ENCODE measurements around the gene KAT14. TPM values are rescaled to one million over a fixed set of nuclear protein-coding genes. Genes with fewer than 3 reads are reported as not detected.

Gene KAT14
- polyA plus RNA-seq (2011; rRNA removed) (15.7 and 18.8 TPM in 2 replicates), polyA plus RNA-seq (2017; fragmentation: RNase III; extraction: RNeasy Plus Mini Kit Qiagen cat#74134 plus additional on column Dnase treatment) (10.7 to 12.6 TPM (median 12.1 TPM) in 3 replicates), polyA minus RNA-seq (2011; rRNA and poly(A)+ RNA removed) (20.5 and 21.2 TPM in 2 replicates)
- 5.2 and 5.4 TPM in 2 replicates for polyA plus RNA-seq (2012; cell fraction: cytosol; rRNA removed)
- polyA plus RNA-seq (2012; cell fraction: nucleus; rRNA removed) = 2.5 and 4.4 TPM in 2 replicates

- no peak for FAIRE-seq
- ATAC-seq = peak; percentile 91 to 94
- ChIA-PET CTCF (interaction anchor here (1.0 kb wide), 3 partner anchors 13 to 148 kb away, joined by 3 to 5 read pairs (median 3); no protein-coding TSS in a partner anchor), POLR2A (interaction anchor here (0.5 to 1.6 kb wide), 6 partner anchors 17 to 150 kb away, joined by 3 to 10 read pairs (median 4); partner anchors contain the start of gene ZNF133)
- peak within 1 kb of the TSS; percentile 72 for H3K4me3 ChIP-seq
- peak within 1 kb of the TSS; percentile 94 to 95 for H3K27ac ChIP-seq
- 12% methylated on average over 46 of the region's 87 CpGs for WGBS (ENCODE audit: missing lambda C conversion rate)
- DNase-seq (ENCODE audit: low read depth in 1 of 2, low spot score in 1 of 2) = peak; percentile 67 to 94
- H3K9me3 ChIP-seq = no peaks in the 10 kb centered on the region
- H3K4me2 ChIP-seq = peak within 1 kb of the TSS; percentile 84
- peaks cover 8% of the 10 kb centered on the region for H3K4me1 ChIP-seq
- peak; percentile 74 for TF ChIP-seq HOXB5 (CRISPR knock-in tag; IDR thresholded peaks at IDR 0.05)
- TF ChIP-seq HOXB13 (CRISPR knock-in tag; IDR thresholded peaks at IDR 0.05; ENCODE audit: low read depth) = peak; percentile 68; the same call in 1 of the 2 replicates
- peak; percentile 91 for TF ChIP-seq BHLHE40 (IDR thresholded peaks at IDR 0.05; ENCODE audit: low read depth, low read length)
- TF ChIP-seq USF2 (IDR thresholded peaks at IDR 0.05) = peak; percentile 97
- no peak for TF ChIP-seq HEYL (CRISPR knock-in tag; IDR thresholded peaks at IDR 0.05)
- peak; percentile 95 for TF ChIP-seq PHF8 (IDR thresholded peaks at IDR 0.05; ENCODE audit: borderline replicate concordance, low read depth)
- 0 out of 2 replicates have a peak, but pooled peaks have one; percentile 22 for TF ChIP-seq RNF2 (IDR thresholded peaks at IDR 0.05; ENCODE audit: borderline replicate concordance, low read depth)
- peak; percentile 97 for TF ChIP-seq E2F6 (IDR thresholded peaks at IDR 0.05; ENCODE audit: borderline replicate concordance, low read depth)
- no peak for TF ChIP-seq NFE2L2 (conservative IDR thresholded peaks at IDR 0.05; ENCODE audit: low read length)
- no peak for TF ChIP-seq SREBF2 (IDR thresholded peaks at IDR 0.05)
- TF ChIP-seq ZC3H11A (IDR thresholded peaks at IDR 0.05) = no peak
- no peak for TF ChIP-seq CHD4 (IDR thresholded peaks at IDR 0.05; ENCODE audit: borderline replicate concordance)
- no peak for TF ChIP-seq HDAC2 (IDR thresholded peaks at IDR 0.05)
- no peak for TF ChIP-seq EP300 (IDR thresholded peaks at IDR 0.05)
- no peak for TF ChIP-seq CEBPB (IDR thresholded peaks at IDR 0.05)
- peak; percentile 99 for TF ChIP-seq MAX (IDR thresholded peaks at IDR 0.05)
- no peak for TF ChIP-seq ZNF302 (CRISPR knock-in tag; IDR thresholded peaks at IDR 0.05)
- no peak for TF ChIP-seq FOSL2 (IDR thresholded peaks at IDR 0.05)
- no peak for TF ChIP-seq FOSL2 (CRISPR knock-in tag; IDR thresholded peaks at IDR 0.05)
- peak; percentile 86 for TF ChIP-seq POLR2A (IDR thresholded peaks at IDR 0.05; ENCODE audit: low read length)
- TF ChIP-seq JUN (IDR thresholded peaks at IDR 0.05) = peak; percentile 80 to 97; a peak in 4 of 5 replicates
- TF ChIP-seq MYC (IDR thresholded peaks at IDR 0.05; ENCODE audit: borderline replicate concordance, low read length) = peak; percentile 96
- no peak for TF ChIP-seq ESRRA (IDR thresholded peaks at IDR 0.05; ENCODE audit: borderline replicate concordance, low read length)
- TF ChIP-seq BCL3 (IDR thresholded peaks at IDR 0.05) = peak; percentile 78
- TF ChIP-seq HOXA7 (CRISPR knock-in tag; IDR thresholded peaks at IDR 0.05) = no peak
- no peak for TF ChIP-seq CHD2 (IDR thresholded peaks at IDR 0.05; ENCODE audit: low read length, partially characterized antibody)
- TF ChIP-seq CTCF (IDR thresholded peaks at IDR 0.05) = 0 out of 3 replicates have a peak, but pooled peaks have one; percentile 7
- TF ChIP-seq HMGXB4 (CRISPR knock-in tag; IDR thresholded peaks at IDR 0.05; ENCODE audit: borderline replicate concordance) = peak; percentile 84; the same call in 1 of the 2 replicates
- TF ChIP-seq EHF (CRISPR knock-in tag; IDR thresholded peaks at IDR 0.05) = no peak; the same call in 1 of the 2 replicates
- no peak for TF ChIP-seq CBX8 (IDR thresholded peaks at IDR 0.05)
- no peak for TF ChIP-seq ZSCAN20 (CRISPR knock-in tag; IDR thresholded peaks at IDR 0.05)
- TF ChIP-seq TP53 (CRISPR knock-in tag; IDR thresholded peaks at IDR 0.05) = peak; percentile 39; the same call in 1 of the 2 replicates
- 0 out of 2 replicates have a peak, but pooled peaks have one; percentile 38 for TF ChIP-seq NPAS2 (CRISPR knock-in tag; IDR thresholded peaks at IDR 0.05; ENCODE audit: borderline replicate concordance)
- TF ChIP-seq RAD21 (conservative IDR thresholded peaks at IDR 0.05 in 1 of 2, IDR thresholded peaks at IDR 0.05 in 1 of 2) = 0 out of 5 replicates have a peak, but pooled peaks of 1 of the 2 experiments have one; percentile 20
Measured at GRCh38 chr20:18137412-18138265, at the start of gene KAT14, which contains the start of gene PET117. Gene KAT14, plus strand, starts transcription at chr20:18137863. Its CDS starts 4,798 bp downstream, at chr20:18142661. Gene PET117, plus strand, starts transcription at chr20:18137863. Its CDS starts 93 bp downstream, at chr20:18137956.

Data from A549 (cell line).